ENCODE data around the gene RTF2.
"Not testable (repeated sequence)": the region's sequence is repeated elsewhere in the genome, so short reads cannot be mapped to it uniquely, and the experiment has no call there.

RTF2 gene

GRCh38 chr20:56520746-56521354 lies 52.4 kb downstream of the RTF2 start:
- DNase-seq; in situ Hi-C loops (cut with HindIII; ENCODE audit: low pct_ligation_motif_present, low pct_unique_long_range_greater_than_20kb, low sequenced_read_pairs): not testable (repeated sequence)

GRCh38 chr20:56522311-56522710 lies 53.9 kb downstream of the RTF2 start:
- in situ Hi-C loops (cut with HindIII; ENCODE audit: low pct_ligation_motif_present, low pct_unique_long_range_greater_than_20kb, low sequenced_read_pairs): no loop called here
- no peak for DNase-seq

- not testable (repeated sequence) for DNase-seq
These were observed 56.0 kb downstream of the RTF2 start, which contains the start of gene FAM209A for GRCh38 chr20:56524444-56524843. TSS of gene FAM209A (plus strand) at chr20:56524744. CDS start at chr20:56524809, 65 bp downstream.

GRCh38 chr20:56527521-56527920 lies 59.1 kb downstream of the RTF2 start:
- in situ Hi-C loops (cut with HindIII; ENCODE audit: low pct_ligation_motif_present, low pct_unique_long_range_greater_than_20kb, low sequenced_read_pairs): no loop called here

More at GRCh38 chr20:56524444-56524843, 56.0 kb downstream of the RTF2 start, which contains the start of gene FAM209A:
- in situ Hi-C loops (cut with HindIII; ENCODE audit: low pct_ligation_motif_present, low pct_unique_long_range_greater_than_20kb, low sequenced_read_pairs): not testable (repeated sequence)

GRCh38 chr20:56532946-56533345 lies 64.5 kb downstream of the RTF2 start, which contains the start of gene FAM209B:
TSS of gene FAM209B (plus strand) at chr20:56533246. CDS start at chr20:56533342, 96 bp downstream.
- in situ Hi-C loops (cut with HindIII; ENCODE audit: low pct_ligation_motif_present, low pct_unique_long_range_greater_than_20kb, low sequenced_read_pairs); DNase-seq: not testable (repeated sequence)

More at GRCh38 chr20:56527521-56527920, 59.1 kb downstream of the RTF2 start:
- no peak for DNase-seq

GRCh38 chr20:56537997-56538396 lies 69.6 kb downstream of the RTF2 start:
- in situ Hi-C loops (cut with HindIII; ENCODE audit: low pct_ligation_motif_present, low pct_unique_long_range_greater_than_20kb, low sequenced_read_pairs): no loop called here
- no peak for DNase-seq

GRCh38 chr20:56540415-56540814 lies 72.0 kb downstream of the RTF2 start:
- no peak for DNase-seq
- in situ Hi-C loops (cut with HindIII; ENCODE audit: low pct_ligation_motif_present, low pct_unique_long_range_greater_than_20kb, low sequenced_read_pairs): no loop called here

- DNase-seq: no peak
- in situ Hi-C loops (cut with HindIII; ENCODE audit: low pct_ligation_motif_present, low pct_unique_long_range_greater_than_20kb, low sequenced_read_pairs): no loop called here
These were observed 74.1 kb downstream of the RTF2 start for GRCh38 chr20:56542489-56543030.

GRCh38 chr20:56551571-56551970 lies 83.1 kb downstream of the RTF2 start:
- DNase-seq: no peak
- in situ Hi-C loops (cut with HindIII; ENCODE audit: low pct_ligation_motif_present, low pct_unique_long_range_greater_than_20kb, low sequenced_read_pairs): no loop called here

- DNase-seq: no peak
These were observed 84.6 kb downstream of the RTF2 start for GRCh38 chr20:56552911-56553629.

GRCh38 chr20:56554869-56555268 lies 86.4 kb downstream of the RTF2 start:
- DNase-seq: peak; percentile 34
- in situ Hi-C loops (cut with HindIII; ENCODE audit: low pct_ligation_motif_present, low pct_unique_long_range_greater_than_20kb, low sequenced_read_pairs): no loop called here

More at GRCh38 chr20:56552911-56553629, 84.6 kb downstream of the RTF2 start:
- in situ Hi-C loops (cut with HindIII; ENCODE audit: low pct_ligation_motif_present, low pct_unique_long_range_greater_than_20kb, low sequenced_read_pairs): no loop called here

- DNase-seq: no peak
- in situ Hi-C loops (cut with HindIII; ENCODE audit: low pct_ligation_motif_present, low pct_unique_long_range_greater_than_20kb, low sequenced_read_pairs): no loop called here
These were observed 90.5 kb downstream of the RTF2 start for GRCh38 chr20:56558968-56559367.

GRCh38 chr20:56564526-56564925 lies 96.1 kb downstream of the RTF2 start:
- DNase-seq; in situ Hi-C loops (cut with HindIII; ENCODE audit: low pct_ligation_motif_present, low pct_unique_long_range_greater_than_20kb, low sequenced_read_pairs): not testable (repeated sequence)

GRCh38 chr20:56565511-56565910 lies 97.1 kb downstream of the RTF2 start:
- DNase-seq: no peak
- in situ Hi-C loops (cut with HindIII; ENCODE audit: low pct_ligation_motif_present, low pct_unique_long_range_greater_than_20kb, low sequenced_read_pairs): no loop called here

- DNase-seq: no peak
- in situ Hi-C loops (cut with HindIII; ENCODE audit: low pct_ligation_motif_present, low pct_unique_long_range_greater_than_20kb, low sequenced_read_pairs): no loop called here
These were observed 98.2 kb downstream of the RTF2 start for GRCh38 chr20:56566621-56567020.

Data from ACHN (cell line).